Neutrophil (primary cell): ENCODE data around the gene ADSS2.
"Not testable (repeated sequence)": the region's sequence is repeated elsewhere in the genome, so short reads cannot be mapped to it uniquely, and the experiment has no call there.

Experiments
- H3K27ac ChIP-seq: fragments of 200-600 bp; sonication (generic); 2 replicates; pipeline ENCODE4 v1.5.1; 2016; ENCODE audit warnings: mild to moderate bottlenecking, moderate library complexity
- H3K27me3 ChIP-seq: fragments of 200-600 bp; sonication (generic); 2 replicates; pipeline ENCODE4 v1.6.0; 2016; ENCODE audit warnings: mild to moderate bottlenecking
- H3K36me3 ChIP-seq: fragments of 200-600 bp; sonication (generic); 2 replicates; pipeline ENCODE4 v1.5.1; 2017
- H3K4me1 ChIP-seq, 2 experiments: fragments of 200-600 bp in 1 of 2; sonication (generic) in 1 of 2; 1 replicate in 1 of 2; 2 replicates in 1 of 2; pipeline versions ENCODE4 v1.5.1 to v1.6.1; 2013 to 2016; ENCODE audit warnings: low read depth in 1 of 2, low read length in 1 of 2, mild to moderate bottlenecking in 1 of 2, moderate library complexity in 1 of 2; ENCODE audit not compliant: control insufficient read depth in 1 of 2, insufficient read depth in 1 of 2
- H3K4me3 ChIP-seq, 2 experiments: fragments of 200-600 bp in 1 of 2; sonication (generic) in 1 of 2; 1 replicate in 1 of 2; 2 replicates in 1 of 2; pipeline ENCODE4 v1.5.1; 2013 to 2016; ENCODE audit warnings: low read depth in 1 of 2, low read length in 1 of 2, mild to moderate bottlenecking in 1 of 2, moderate library complexity in 1 of 2
- H3K9me3 ChIP-seq: fragments of 200-600 bp; sonication (generic); 2 replicates; pipeline ENCODE4 v1.5.1; 2016
- CTCF ChIP-seq: fragments of 200-600 bp; sonication (generic); IDR thresholded peaks from 2 replicates; pipeline ENCODE4 v1.5.1; 2016; ENCODE audit warnings: antibody characterized with exemption

ADSS2 gene

DNA sequence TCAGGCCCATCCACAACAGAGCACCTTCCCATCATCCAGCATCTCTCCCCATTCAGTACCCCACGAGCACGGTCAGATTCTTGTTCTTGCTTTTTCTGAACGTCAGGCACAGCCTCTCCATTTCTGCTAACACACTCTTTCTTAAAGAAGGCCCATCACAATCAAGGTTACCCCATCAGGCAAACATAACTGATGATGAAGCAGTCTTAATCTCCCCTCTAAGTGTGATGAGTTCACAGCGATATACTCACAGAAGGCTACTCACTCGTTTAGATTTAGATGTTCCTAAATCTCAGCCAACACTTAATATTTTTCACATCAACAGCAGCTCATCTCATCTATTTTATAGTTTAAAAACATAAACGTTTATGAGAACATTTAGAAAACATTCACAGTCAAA is 75.6 kb downstream of the ADSS2 start:
- H3K4me3 ChIP-seq: no peak overlapping the region
- no peak for TF ChIP-seq CTCF
- H3K27ac ChIP-seq: no peak overlapping the region
- no peaks in the 10 kb centered on the region for H3K27me3 ChIP-seq
- H3K4me1 ChIP-seq: no peaks in the 10 kb centered on the region
- no peaks in the 10 kb centered on the region for H3K9me3 ChIP-seq
- no peaks in the 10 kb centered on the region for H3K36me3 ChIP-seq

DNA sequence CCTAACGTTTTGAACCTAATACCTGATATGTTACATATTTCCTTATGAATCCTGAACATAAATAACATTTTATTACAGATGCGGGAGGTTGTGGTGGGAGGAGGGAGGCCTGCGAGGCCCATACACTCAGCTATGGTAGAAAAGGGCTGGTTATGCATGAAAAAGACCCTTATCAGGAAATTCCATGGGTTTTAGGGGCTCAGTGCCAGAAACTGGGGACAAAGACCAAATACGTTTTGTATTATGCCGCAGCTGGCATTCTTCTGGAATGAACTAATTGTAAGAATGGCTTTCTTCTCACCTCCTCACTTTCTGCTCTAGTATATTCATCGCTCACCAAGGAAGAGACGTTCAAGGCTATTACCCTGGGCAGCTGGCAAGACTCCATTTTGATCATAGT is 76.7 kb downstream of the ADSS2 start:
- no peaks in the 10 kb centered on the region for H3K4me1 ChIP-seq
- no peaks in the 10 kb centered on the region for H3K9me3 ChIP-seq
- H3K27ac ChIP-seq: no peak overlapping the region
- H3K4me3 ChIP-seq: no peak overlapping the region
- no peak for TF ChIP-seq CTCF
- no peaks in the 10 kb centered on the region for H3K36me3 ChIP-seq
- no peaks in the 10 kb centered on the region for H3K27me3 ChIP-seq

GRCh38 chr1:244374484-244374883 is 77.2 kb downstream of the ADSS2 start:
- not testable (repeated sequence) for H3K36me3 ChIP-seq, H3K4me3 ChIP-seq, H3K27ac ChIP-seq, H3K4me1 ChIP-seq, H3K27me3 ChIP-seq, H3K9me3 ChIP-seq

- no peak for TF ChIP-seq CTCF
- Histone ChIP-seq H3K27me3 (no peaks in the 10 kb centered on the region), H3K4me3 (no peak overlapping the region), H3K36me3 (no peaks in the 10 kb centered on the region), H3K27ac (no peak overlapping the region), H3K9me3 (no peaks in the 10 kb centered on the region), H3K4me1 (peaks cover 5 to 14% of the 10 kb centered on the region in 2 experiments)
Observed at GRCh38 chr1:244371242-244372141, 80.2 kb downstream of the ADSS2 start.

- no peak overlapping the region for H3K27ac ChIP-seq
- no peak for TF ChIP-seq CTCF
Observed at GRCh38 chr1:244370060-244370637, 81.6 kb downstream of the ADSS2 start.

More at GRCh38 chr1:244370060-244370637, 81.6 kb downstream of the ADSS2 start:
- Histone ChIP-seq H3K27me3 (no peaks in the 10 kb centered on the region), H3K36me3 (no peaks in the 10 kb centered on the region), H3K9me3 (no peaks in the 10 kb centered on the region), H3K4me1 (peaks cover 5 to 14% of the 10 kb centered on the region in 2 experiments), H3K4me3 (no peak overlapping the region)
